Tibial nerve (tissue), 4 donors: ENCODE results near the gene CES5A.

Experiments
- CTCF ChIP-seq, 5 experiments: fragments of 200-600 bp in 3 of 5; fragments of 450-650 bp in 2 of 5; sonication (generic) in 3 of 5; IDR thresholded peaks; one replicate each; pipeline ENCODE4 v1.5.1; 2016 to 2019; ENCODE audit warnings: antibody characterized with exemption in 5 of 5, mild to moderate bottlenecking in 3 of 5, moderate library complexity in 2 of 5
- EP300 ChIP-seq, 2 donors: sonication (generic); formaldehyde crosslinking; IDR thresholded peaks; one replicate each; pipeline ENCODE4 v1.6.1; 2017; ENCODE audit warnings: antibody characterized with exemption in 2 of 2, mild to moderate bottlenecking in 1 of 2
- POLR2A ChIP-seq, 2 donors: fragments of 450-650 bp; IDR thresholded peaks; one replicate each; pipeline ENCODE4 v1.6.1; 2017; ENCODE audit warnings: antibody characterized with exemption in 2 of 2, mild to moderate bottlenecking in 2 of 2, moderate library complexity in 2 of 2

DNA sequence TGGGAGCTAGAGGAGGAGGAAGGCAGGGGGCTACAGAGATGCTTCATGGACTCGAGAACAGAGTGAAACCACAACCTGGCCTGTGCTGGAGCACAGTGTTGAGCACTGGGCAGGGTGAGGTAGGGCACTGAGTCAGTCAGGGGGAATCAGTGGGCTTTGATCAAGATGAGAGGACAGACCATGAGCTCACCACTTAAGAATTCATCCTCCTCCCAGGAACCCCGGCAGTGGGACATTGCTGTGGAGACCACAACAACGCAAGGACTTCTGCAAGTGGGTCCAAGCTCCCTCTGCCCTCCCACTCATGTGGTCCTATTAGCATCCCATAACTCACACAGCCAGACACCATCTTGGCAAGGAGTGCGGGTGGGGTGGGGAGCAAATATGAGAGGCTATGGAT lies 1.7 kb upstream of the CES5A start:
- TF ChIP-seq CTCF (IDR thresholded peaks at IDR 0.05) (no peak), POLR2A (IDR thresholded peaks at IDR 0.05) (no peak), EP300 (IDR thresholded peaks at IDR 0.05) (no peak)
